Measurements from ENCODE around the gene DCAF16.

Gene DCAF16

GRCh38 chr4:17785858-17786257 lies 24.7 kb downstream of the DCAF16 start:
- H3K4me3 ChIP-seq (ENCODE audit: low read depth, low read length): no peak overlapping the region

- peak within 1 kb of the TSS; percentile 31 for H3K4me3 ChIP-seq (ENCODE audit: low read depth, low read length)
Measured at GRCh38 chr4:17781300-17782287, 29.0 kb downstream of the DCAF16 start, which contains the start of gene FAM184B. TSS of gene FAM184B (minus strand) at chr4:17781621. CDS start at chr4:17781299, 322 bp downstream.

GRCh38 chr4:17780501-17781299 lies 29.9 kb downstream of the DCAF16 start:
- H3K4me3 ChIP-seq (ENCODE audit: low read depth, low read length): peak overlapping the region; percentile 31

GRCh38 chr4:17778431-17778830 lies 32.1 kb downstream of the DCAF16 start:
- no peak overlapping the region for H3K4me3 ChIP-seq (ENCODE audit: low read depth, low read length)

- no peak overlapping the region for H3K4me3 ChIP-seq (ENCODE audit: low read depth, low read length)
Measured at GRCh38 chr4:17773135-17773698, 37.3 kb downstream of the DCAF16 start.

- H3K4me3 ChIP-seq (ENCODE audit: low read depth, low read length): no peak overlapping the region
Measured at GRCh38 chr4:17771284-17771908, 39.2 kb downstream of the DCAF16 start.

GRCh38 chr4:17770845-17771244 lies 39.7 kb downstream of the DCAF16 start:
- H3K4me3 ChIP-seq (ENCODE audit: low read depth, low read length): no peak overlapping the region

GRCh38 chr4:17769406-17770174 lies 41.0 kb downstream of the DCAF16 start:
- no peak overlapping the region for H3K4me3 ChIP-seq (ENCODE audit: low read depth, low read length)

GRCh38 chr4:17766826-17767458 lies 43.6 kb downstream of the DCAF16 start:
- no peak overlapping the region for H3K4me3 ChIP-seq (ENCODE audit: low read depth, low read length)

GRCh38 chr4:17765514-17766286 lies 44.9 kb downstream of the DCAF16 start:
- H3K4me3 ChIP-seq (ENCODE audit: low read depth, low read length): no peak overlapping the region

GRCh38 chr4:17763931-17764330 lies 46.6 kb downstream of the DCAF16 start:
- no peak overlapping the region for H3K4me3 ChIP-seq (ENCODE audit: low read depth, low read length)

GRCh38 chr4:17763416-17763815 lies 47.1 kb downstream of the DCAF16 start:
- H3K4me3 ChIP-seq (ENCODE audit: low read depth, low read length): no peak overlapping the region

GRCh38 chr4:17762726-17763125 lies 47.8 kb downstream of the DCAF16 start:
- no peak overlapping the region for H3K4me3 ChIP-seq (ENCODE audit: low read depth, low read length)

GRCh38 chr4:17761062-17761461 lies 49.5 kb downstream of the DCAF16 start:
- no peak overlapping the region for H3K4me3 ChIP-seq (ENCODE audit: low read depth, low read length)

GRCh38 chr4:17760626-17761025 lies 49.9 kb downstream of the DCAF16 start:
- no peak overlapping the region for H3K4me3 ChIP-seq (ENCODE audit: low read depth, low read length)

GRCh38 chr4:17758485-17758884 lies 52.1 kb downstream of the DCAF16 start:
- H3K4me3 ChIP-seq (ENCODE audit: low read depth, low read length): no peak overlapping the region

- H3K4me3 ChIP-seq (ENCODE audit: low read depth, low read length): no peak overlapping the region
Measured at GRCh38 chr4:17757621-17758020, 52.9 kb downstream of the DCAF16 start.

- no peak overlapping the region for H3K4me3 ChIP-seq (ENCODE audit: low read depth, low read length)
Measured at GRCh38 chr4:17753646-17754045, 56.9 kb downstream of the DCAF16 start.
